H1 (cell line): ENCODE data around the gene CLDND1. TPM values are rescaled to one million over a fixed set of nuclear protein-coding genes. Genes with fewer than 3 reads are reported as not detected.

Experiments
- polyA plus RNA-seq, 7 experiments: library from polyadenylated mRNA; depleted of rRNA in 3 of 7; stranded (reverse) in 5 of 7; unstranded in 2 of 7; fragments of >200 nt in 5 of 7; fragments of 200-250 nt in 2 of 7; gene quantifications; 1 replicate in 5 of 7; 2 replicates in 1 of 7; 4 replicates in 1 of 7; pipeline versions ENCODE4 v1.2.1 to v1.2.3, GENCODE V29; 2011 to 2013; ENCODE audit warnings: missing spikeins in 2 of 7, mixed read lengths in 2 of 7
- total RNA-seq: library from RNA; stranded (reverse); fragmentation: NEBNext Ultra II Directional; extraction: Animal tissue kit (Norgen Biotek cat#: 25700); gene quantifications from 2 replicates; pipeline ENCODE4 v1.2.1, GENCODE V29; 2021
- TF ChIP-seq, protein P1 (sequence below): IDR thresholded peaks from 2 replicates; pipeline ENCODE4 v1.6.1; 2011; ENCODE audit warnings: low read length, improper control_type of control experiment

Gene CLDND1
- total and polyA plus RNA-seq, 2 of the 8 experiments (the other 6 are each of a cell fraction or from before 2014, with no cell fraction given): 68.2 to 152 TPM

DNA sequence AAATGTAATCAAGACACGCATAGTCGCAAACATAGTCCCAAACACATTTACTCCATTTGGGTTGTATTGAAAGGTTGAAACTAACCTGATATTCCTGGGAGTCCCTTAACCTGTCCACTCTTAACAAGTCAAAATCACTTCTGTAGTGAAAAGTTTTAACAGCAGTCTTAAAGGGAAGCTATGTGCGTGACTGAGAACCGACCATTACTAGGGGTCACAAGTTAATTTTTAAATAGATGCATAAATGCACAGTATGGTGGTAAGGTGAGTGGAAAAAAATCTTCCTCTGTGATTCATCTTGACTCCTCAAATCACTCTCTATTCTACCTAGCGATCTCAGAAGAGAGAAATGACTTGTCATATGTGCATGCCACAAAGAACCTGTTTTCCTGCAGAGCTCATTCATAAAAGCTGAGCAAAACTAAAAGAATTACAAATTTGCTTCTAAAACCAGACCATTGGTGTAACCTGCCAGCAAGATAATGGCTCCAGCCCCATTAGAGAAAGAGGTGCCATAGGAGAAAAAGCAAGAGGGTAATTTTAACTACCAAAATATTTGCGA lies 13.8 kb upstream of the CLDND1 start (continued):
- TF ChIP-seq, protein P1, sequence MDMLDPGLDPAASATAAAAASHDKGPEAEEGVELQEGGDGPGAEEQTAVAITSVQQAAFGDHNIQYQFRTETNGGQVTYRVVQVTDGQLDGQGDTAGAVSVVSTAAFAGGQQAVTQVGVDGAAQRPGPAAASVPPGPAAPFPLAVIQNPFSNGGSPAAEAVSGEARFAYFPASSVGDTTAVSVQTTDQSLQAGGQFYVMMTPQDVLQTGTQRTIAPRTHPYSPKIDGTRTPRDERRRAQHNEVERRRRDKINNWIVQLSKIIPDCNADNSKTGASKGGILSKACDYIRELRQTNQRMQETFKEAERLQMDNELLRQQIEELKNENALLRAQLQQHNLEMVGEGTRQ: no peak
